Muscle of leg (tissue), 11 donors: ENCODE results near the gene SHC3. TPM values are rescaled to one million over a fixed set of nuclear protein-coding genes. Genes with fewer than 3 reads are reported as not detected.

Experiments
- DNase-seq: peaks from one replicate; pipeline ENCODE4 v3.0.0; 2013
- H3K27ac ChIP-seq: one replicate; pipeline ENCODE4 v1.5.1; 2013; ENCODE audit warnings: mild to moderate bottlenecking, low read length, control low read depth
- H3K27me3 ChIP-seq: one replicate; pipeline ENCODE4 v1.6.1; 2013; ENCODE audit warnings: low read length; ENCODE audit not compliant: control insufficient read depth, insufficient read depth
- H3K36me3 ChIP-seq: one replicate; pipeline ENCODE4 v1.6.1; 2013; ENCODE audit warnings: low read length; ENCODE audit not compliant: control insufficient read depth, insufficient read depth
- H3K4me1 ChIP-seq: one replicate; pipeline ENCODE4 v1.6.1; 2013; ENCODE audit warnings: low read length; ENCODE audit not compliant: control insufficient read depth, insufficient read depth
- H3K4me3 ChIP-seq: one replicate; pipeline ENCODE4 v1.5.1; 2013; ENCODE audit warnings: low read length, control low read depth
- H3K9me3 ChIP-seq: replicated peaks from 2 replicates; pipeline ENCODE4 v1.6.1; 2013; ENCODE audit warnings: low read depth, low read length; ENCODE audit not compliant: control insufficient read depth
- WGBS: methylation state at CpG from one replicate; pipeline ENCODE4 v1.1.5; 2013; ENCODE audit warnings: missing lambda C conversion rate; ENCODE audit not compliant: insufficient coverage; 5-methylcytosine and 5-hydroxymethylcytosine counted together
- polyA plus RNA-seq, 8 donors: library from polyadenylated mRNA; unstranded; fragments of 120-200 nt; gene quantifications; one replicate each; pipeline versions ENCODE4 v1.2.1 to v1.2.3, GENCODE V29; 2013; ENCODE audit warnings: inconsistent platforms in 1 of 8, low replicate concordance in 1 of 8; ENCODE audit not compliant: insufficient read length in 8 of 8, insufficient read depth in 1 of 8
- total RNA-seq: library from RNA; stranded (reverse); fragments of 120-200 nt; gene quantifications from one replicate; pipeline ENCODE4 v1.2.4, GENCODE V29; 2013

Gene SHC3
- total and polyA plus RNA-seq, 9 donors: 0.45 to 1.1 (median 0.65) TPM

GRCh38 chr9:89114741-89115140 lies 63.9 kb downstream of the SHC3 start:
- 97% methylated on average over 4 of the region's 4 CpGs for WGBS
- Histone ChIP-seq H3K4me1 (no peaks in the 10 kb centered on the region), H3K36me3 (no peaks in the 10 kb centered on the region), H3K27me3 (no peaks in the 10 kb centered on the region), H3K9me3 (peaks cover 7% of the 10 kb centered on the region), H3K27ac (no peak overlapping the region), H3K4me3 (no peak overlapping the region)
- DNase-seq: no peak

GRCh38 chr9:89113851-89114250 lies 64.8 kb downstream of the SHC3 start:
- H3K27ac ChIP-seq: no peak overlapping the region
- H3K27me3 ChIP-seq: no peaks in the 10 kb centered on the region
- DNase-seq: no peak
- peaks cover 7% of the 10 kb centered on the region for H3K9me3 ChIP-seq
- no peaks in the 10 kb centered on the region for H3K4me1 ChIP-seq
- H3K36me3 ChIP-seq: no peaks in the 10 kb centered on the region
- H3K4me3 ChIP-seq: no peak overlapping the region
- WGBS: no CpG with 5 or more reads among the region's 4 CpGs

DNA sequence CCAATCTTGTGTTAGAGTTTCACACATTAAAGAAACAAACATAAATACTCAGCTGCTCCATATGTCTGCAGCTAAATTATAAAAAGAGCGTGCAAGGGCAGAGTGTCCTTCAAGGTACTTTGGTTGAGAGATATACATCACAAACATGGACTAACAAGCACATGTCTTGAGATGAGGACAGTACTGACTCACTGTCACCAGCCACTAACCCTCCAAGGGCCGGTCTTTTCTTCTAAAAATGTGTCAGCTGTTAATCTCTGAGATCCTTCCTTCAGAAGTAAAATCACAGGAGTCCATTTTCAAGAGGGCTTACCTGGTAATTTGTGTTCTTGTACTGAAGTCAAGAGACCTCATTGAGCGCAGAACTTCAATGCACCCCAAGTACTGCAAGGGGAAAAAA lies 66.4 kb downstream of the SHC3 start:
- Histone ChIP-seq H3K36me3 (no peaks in the 10 kb centered on the region), H3K9me3 (peaks cover 7% of the 10 kb centered on the region), H3K27me3 (no peaks in the 10 kb centered on the region), H3K27ac (no peak overlapping the region), H3K4me1 (no peaks in the 10 kb centered on the region), H3K4me3 (no peak overlapping the region)
- WGBS: no CpG with 5 or more reads among the region's 3 CpGs
- DNase-seq: no peak

- H3K36me3 ChIP-seq: no peaks in the 10 kb centered on the region
- no peaks in the 10 kb centered on the region for H3K4me1 ChIP-seq
- H3K27ac ChIP-seq: no peak overlapping the region
- H3K4me3 ChIP-seq: no peak overlapping the region
- H3K27me3 ChIP-seq: no peaks in the 10 kb centered on the region
- no peak for DNase-seq
- H3K9me3 ChIP-seq: peaks cover 7% of the 10 kb centered on the region
Measured at GRCh38 chr9:89109666-89110065, 69.0 kb downstream of the SHC3 start.

DNA sequence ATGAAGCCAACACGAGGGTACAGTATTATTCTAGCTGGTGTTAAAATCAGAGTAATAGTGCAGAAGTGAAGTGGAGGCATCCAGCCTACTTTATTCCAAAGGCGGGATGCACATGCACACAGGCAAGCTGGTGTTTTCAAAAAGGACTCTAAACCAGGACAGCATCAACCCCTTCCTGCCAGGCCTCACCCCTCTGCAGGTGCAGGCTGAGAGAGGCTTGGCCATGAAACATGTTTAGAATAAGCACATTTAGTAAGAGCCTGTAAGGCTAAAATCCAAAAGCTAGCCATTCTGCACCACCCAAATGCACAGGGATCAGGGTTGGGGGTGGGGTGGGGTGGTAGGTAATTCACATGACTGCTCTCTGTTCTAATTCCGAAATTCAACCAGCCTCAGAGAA lies 71.2 kb downstream of the SHC3 start:
- H3K4me3 ChIP-seq: no peak overlapping the region
- H3K9me3 ChIP-seq: peaks cover 7% of the 10 kb centered on the region
- H3K4me1 ChIP-seq: no peaks in the 10 kb centered on the region
- H3K36me3 ChIP-seq: no peaks in the 10 kb centered on the region
- no peaks in the 10 kb centered on the region for H3K27me3 ChIP-seq
- DNase-seq: no peak
- no CpG with 5 or more reads among the region's 3 CpGs for WGBS
- H3K27ac ChIP-seq: no peak overlapping the region

DNA sequence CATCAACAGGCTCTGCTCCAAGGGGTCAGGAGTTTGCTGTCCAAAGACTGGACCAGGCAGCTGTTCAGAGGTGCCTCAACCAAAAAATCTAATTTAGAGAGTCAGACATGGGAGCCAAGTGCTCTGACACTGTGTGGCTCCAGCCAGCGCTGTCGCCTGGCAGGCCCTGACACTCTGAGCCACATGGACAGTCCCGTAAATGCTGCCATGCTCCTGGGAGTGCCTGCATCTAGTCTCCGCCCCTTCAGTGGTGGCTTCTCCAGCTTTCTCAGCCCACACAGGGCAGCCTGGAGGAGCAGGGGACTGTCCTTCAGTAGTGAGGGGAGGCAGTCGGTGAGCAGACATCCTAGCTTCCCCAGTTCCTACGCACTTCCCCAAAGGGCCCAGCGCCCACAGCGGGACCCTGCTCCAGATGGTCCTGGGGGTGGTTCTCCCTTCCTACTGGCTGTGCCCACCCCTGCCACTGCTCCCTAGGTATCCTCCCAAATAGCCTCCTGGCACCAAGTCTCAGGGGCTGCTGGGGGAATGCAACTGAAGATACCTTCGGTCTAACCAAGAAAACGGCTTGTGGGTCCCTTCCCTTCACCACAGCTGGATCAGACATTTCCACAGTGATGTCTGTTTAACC lies 72.3 kb downstream of the SHC3 start:
- peaks cover 7% of the 10 kb centered on the region for H3K9me3 ChIP-seq
- H3K4me1 ChIP-seq: no peaks in the 10 kb centered on the region
- peak; percentile 7 for DNase-seq
- WGBS: 86% methylated on average over 4 of the region's 10 CpGs
- H3K4me3 ChIP-seq: no peak overlapping the region
- no peak overlapping the region for H3K27ac ChIP-seq
- H3K27me3 ChIP-seq: no peaks in the 10 kb centered on the region
- H3K36me3 ChIP-seq: no peaks in the 10 kb centered on the region

DNA sequence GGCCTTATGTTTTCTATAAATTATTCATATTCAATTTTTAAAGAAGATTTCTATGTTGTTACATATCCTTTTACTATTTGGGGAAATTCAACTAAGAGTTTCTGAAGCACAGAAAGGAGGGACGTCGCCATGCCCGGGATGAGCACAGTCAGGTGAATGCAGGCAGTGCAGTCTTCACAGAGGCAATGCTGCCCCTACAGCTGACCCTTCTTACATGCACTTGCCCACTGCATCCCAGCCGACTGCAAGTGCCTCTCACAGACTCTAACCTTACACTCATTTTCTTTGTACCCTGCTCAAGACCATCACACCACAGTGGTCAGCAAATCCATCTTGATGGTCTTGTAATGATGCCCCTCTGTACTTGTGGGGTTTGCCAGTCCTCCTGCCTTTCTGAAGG lies 73.8 kb downstream of the SHC3 start:
- H3K27ac ChIP-seq: no peak overlapping the region
- WGBS: 73% methylated on average over 4 of the region's 4 CpGs
- no peak for DNase-seq
- H3K9me3 ChIP-seq: no peaks in the 10 kb centered on the region
- no peak overlapping the region for H3K4me3 ChIP-seq
- H3K4me1 ChIP-seq: no peaks in the 10 kb centered on the region
- H3K36me3 ChIP-seq: no peaks in the 10 kb centered on the region
- no peaks in the 10 kb centered on the region for H3K27me3 ChIP-seq

DNA sequence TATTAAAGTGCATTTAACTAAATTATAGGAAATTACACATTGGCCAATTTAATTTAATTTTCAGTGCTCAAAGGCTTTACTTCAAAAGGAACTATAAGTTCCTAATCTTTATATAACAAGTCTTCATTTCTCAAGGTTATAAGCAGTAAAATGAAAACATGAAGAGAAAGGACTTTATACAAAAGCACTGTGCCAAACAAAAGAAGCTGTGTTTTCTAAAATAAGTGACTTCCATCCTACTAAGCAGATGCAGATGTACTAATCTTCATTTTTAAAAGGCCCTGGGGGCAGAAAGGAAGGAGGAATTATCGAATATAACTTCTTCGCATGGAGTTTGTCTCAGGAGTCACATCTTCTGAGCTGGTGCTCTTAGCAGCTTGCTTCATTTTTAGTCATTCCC lies 81.4 kb downstream of the SHC3 start:
- peak; percentile 87 for DNase-seq
- no peak overlapping the region for H3K4me3 ChIP-seq
- H3K9me3 ChIP-seq: no peaks in the 10 kb centered on the region
- no peak overlapping the region for H3K27ac ChIP-seq
- H3K4me1 ChIP-seq: peaks cover 2% of the 10 kb centered on the region
- 42% methylated on average over 2 of the region's 2 CpGs for WGBS
- no peaks in the 10 kb centered on the region for H3K36me3 ChIP-seq
- no peaks in the 10 kb centered on the region for H3K27me3 ChIP-seq

GRCh38 chr9:89096807-89097206 lies 81.8 kb downstream of the SHC3 start:
- WGBS: 88% methylated on average over 2 of the region's 7 CpGs
- Histone ChIP-seq H3K4me1 (peaks cover 2% of the 10 kb centered on the region), H3K36me3 (no peaks in the 10 kb centered on the region), H3K9me3 (no peaks in the 10 kb centered on the region), H3K27me3 (no peaks in the 10 kb centered on the region), H3K27ac (no peak overlapping the region), H3K4me3 (no peak overlapping the region)
- peak; percentile 6 for DNase-seq

GRCh38 chr9:89095761-89096528 lies 82.7 kb downstream of the SHC3 start:
- Histone ChIP-seq H3K27ac (no peak overlapping the region), H3K36me3 (no peaks in the 10 kb centered on the region), H3K4me3 (no peak overlapping the region), H3K27me3 (no peaks in the 10 kb centered on the region), H3K9me3 (no peaks in the 10 kb centered on the region), H3K4me1 (peaks cover 2% of the 10 kb centered on the region)
- WGBS: 36% methylated on average over 3 of the region's 11 CpGs
- DNase-seq: peak; percentile 13
